T-helper 2 cell treated with Interferon-gamma antibody and Interleukin-4, amounts not matched to agents 100 ng/mL and 5 ng/mL, for 36 hours (primary cell): ENCODE data around the gene PPIB. TPM values are rescaled to one million over a fixed set of nuclear protein-coding genes. Genes with fewer than 3 reads are reported as not detected.
"Not testable (repeated sequence)": the region's sequence is repeated elsewhere in the genome, so short reads cannot be mapped to it uniquely, and the experiment has no call there.

Experiments used
- intact Hi-C: fragments of 100-400 bp; cut with micrococcal nuclease; formaldehyde crosslinking; loops from one replicate; pipeline ENCODE4 v1.15.1; 2023
- total RNA-seq: library from RNA; stranded (reverse); gene quantifications from 2 replicates; pipeline ENCODE4 v1.2.3, GENCODE V29; 2022

PPIB gene
- total RNA-seq, 1 donor from 2014 or later: 587 TPM

DNA sequence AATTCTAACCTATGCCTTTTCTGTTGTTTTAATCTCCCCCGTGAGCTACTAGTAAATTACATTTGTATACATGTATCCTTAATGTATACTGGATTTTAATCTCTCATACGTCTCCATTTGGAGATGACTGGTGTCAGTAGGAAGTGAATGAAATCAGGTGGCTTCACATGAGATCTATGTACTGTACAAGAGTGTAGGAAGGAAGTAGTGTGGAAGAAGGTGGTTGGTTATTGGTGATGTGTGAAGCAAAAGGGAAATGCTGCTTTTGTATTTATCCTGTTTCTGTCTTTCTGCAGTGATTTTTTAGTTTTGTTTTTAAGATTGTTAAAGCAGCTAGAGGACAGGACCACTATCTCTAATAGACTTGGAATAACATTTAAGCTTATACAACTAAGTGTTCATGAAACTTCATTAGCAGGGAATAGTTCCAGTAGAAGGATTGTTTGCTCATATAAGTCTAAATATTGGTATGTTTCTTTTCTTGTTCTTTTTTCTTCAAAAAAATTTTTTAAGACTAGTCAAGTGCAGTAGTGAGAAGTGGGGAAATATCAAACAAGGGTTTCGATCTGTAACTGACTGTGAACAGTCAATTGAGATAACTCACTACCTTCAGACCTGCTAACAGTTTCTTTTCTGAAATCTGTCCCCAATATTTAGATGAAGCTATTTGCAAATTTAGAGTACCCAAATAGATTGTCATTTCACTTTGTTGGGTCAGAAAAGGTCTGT, 51.7 kb downstream of the PPIB start:
- intact Hi-C loops: no loop called here

DNA sequence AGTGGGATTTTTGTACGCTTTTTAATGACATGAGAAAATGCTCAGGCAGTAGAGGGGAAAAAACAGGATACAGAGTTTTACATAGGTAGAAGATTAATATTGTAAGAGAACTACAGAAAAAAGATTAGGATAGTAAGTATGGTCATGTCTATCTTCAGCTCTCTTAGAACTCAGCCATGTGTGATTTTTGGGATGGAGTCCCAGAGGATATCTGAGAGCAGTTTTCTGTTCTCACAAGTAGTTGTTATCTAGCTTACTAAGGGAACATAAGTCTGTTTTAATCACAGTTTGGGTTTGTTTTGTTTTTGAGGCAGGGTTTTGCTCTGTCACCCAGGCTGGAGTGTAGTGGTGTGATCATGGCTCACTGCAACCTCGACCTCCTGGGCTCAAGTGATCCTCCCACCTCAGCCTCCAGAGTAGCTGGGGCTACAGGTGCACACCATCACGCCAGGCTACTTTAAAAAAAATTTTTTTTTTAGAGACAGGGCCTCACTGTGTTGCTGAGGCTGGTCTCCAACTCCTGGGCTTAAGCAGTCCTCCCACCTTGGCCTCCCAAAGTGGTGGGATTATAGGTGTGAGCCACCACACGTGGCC, 52.6 kb downstream of the PPIB start:
- intact Hi-C loops: not testable (repeated sequence)

DNA sequence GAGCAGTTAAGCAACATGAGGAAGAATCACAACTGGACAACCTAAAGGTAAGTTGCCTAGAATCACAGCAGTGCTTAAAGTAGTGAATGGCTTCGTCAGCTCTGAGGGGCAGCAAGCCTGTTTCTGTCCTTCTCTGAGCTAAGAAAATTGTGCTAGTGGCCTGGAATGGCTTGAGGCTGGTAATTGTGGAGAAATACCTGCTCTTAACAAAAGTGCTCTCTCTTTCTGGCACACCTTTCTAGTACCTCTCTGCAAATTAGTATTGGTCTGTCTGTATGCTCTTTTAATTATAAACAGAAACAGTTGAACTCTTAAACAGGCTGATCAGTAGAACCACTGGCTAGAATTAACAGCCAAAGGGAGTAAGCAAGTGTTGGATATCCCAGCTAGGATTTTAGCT, 55.5 kb downstream of the PPIB start:
- intact Hi-C loops: no loop called here

Other genes with a start within 250 kb of the PPIB start
- gene DAPK2, start 116.5 kb downstream of the PPIB start, total RNA-seq: 3.3 and 3.9 TPM in 2 replicates
- gene CIAO2A, start 69.2 kb downstream of the PPIB start, total RNA-seq: 60.7 and 61.2 TPM in 2 replicates
- gene SNX1, start 67.0 kb downstream of the PPIB start, total RNA-seq: 123 and 133 TPM in 2 replicates
- gene SNX22, start 11.3 kb downstream of the PPIB start, total RNA-seq: 0.36 and 0.59 TPM in 2 replicates
- gene CSNK1G1, start 193.2 kb upstream of the PPIB start, total RNA-seq: 29.6 and 30.0 TPM in 2 replicates
- gene PCLAF, start 218.4 kb upstream of the PPIB start, total RNA-seq: 101 and 115 TPM in 2 replicates
- 21.1 and 22.7 TPM in 2 replicates for gene TRIP4, start 224.8 kb upstream of the PPIB start, total RNA-seq